Stimulated activated CD4-positive, alpha-beta T cell treated with anti-CD3 and anti-CD28 coated beads, Interleukin-15, amount 100 ng/mL, for 1 hour (primary cell): Measurements from ENCODE around the gene CLEC7A.

Source experiments
- DNase-seq, 2 donors: peaks; one replicate each; pipeline ENCODE4 v3.0.0-alpha.2; 2020; ENCODE audit warnings: low read depth in 1 of 2, low spot score in 1 of 2

The CLEC7A gene

GRCh38 chr12:10130042-10130441 lies at the start of gene CLEC7A:
CLEC7A (minus strand) TSS chr12:10130199; CDS start chr12:10130082, 117 bp downstream.
- DNase-seq, result no peak

- no peak for DNase-seq
Measured at GRCh38 chr12:10179776-10180181, 49.8 kb upstream of the CLEC7A start.

GRCh38 chr12:10178821-10179220 lies 48.8 kb upstream of the CLEC7A start, which contains the start of gene TMEM52B:
TMEM52B (plus strand) TSS chr12:10179032; CDS start chr12:10179575, 543 bp downstream.
- DNase-seq, result no peak

- DNase-seq, result no peak
Measured at GRCh38 chr12:10175846-10176636, 46.0 kb upstream of the CLEC7A start.

- no peak for DNase-seq
Measured at GRCh38 chr12:10174986-10175614, 45.1 kb upstream of the CLEC7A start.

- no peak for DNase-seq
Measured at GRCh38 chr12:10171973-10172728, 42.2 kb upstream of the CLEC7A start, which contains the start of gene OLR1. OLR1 (minus strand) TSS chr12:10172132; CDS start chr12:10172077, 55 bp downstream.

- no peak for DNase-seq
Measured at GRCh38 chr12:10170216-10170615, 40.2 kb upstream of the CLEC7A start.

- no peak for DNase-seq
Measured at GRCh38 chr12:10169104-10169503, 39.1 kb upstream of the CLEC7A start.

- DNase-seq, result no peak
Measured at GRCh38 chr12:10167599-10167998, 37.6 kb upstream of the CLEC7A start.

- DNase-seq, result no peak
Measured at GRCh38 chr12:10165421-10165820, 35.4 kb upstream of the CLEC7A start.

- DNase-seq, result no peak
Measured at GRCh38 chr12:10163084-10163483, 33.1 kb upstream of the CLEC7A start.

GRCh38 chr12:10160617-10161385 lies 30.8 kb upstream of the CLEC7A start:
- no peak for DNase-seq

GRCh38 chr12:10159280-10159679 lies 29.3 kb upstream of the CLEC7A start:
- DNase-seq, result no peak

- DNase-seq, result no peak
Measured at GRCh38 chr12:10158406-10158805, 28.4 kb upstream of the CLEC7A start.

GRCh38 chr12:10155966-10156365 lies 26.0 kb upstream of the CLEC7A start:
- DNase-seq, result no peak

- DNase-seq, result no peak
Measured at GRCh38 chr12:10154145-10154496, 24.1 kb upstream of the CLEC7A start.

- peak; percentile 25 to 30 for DNase-seq
Measured at GRCh38 chr12:10153271-10154144, 23.5 kb upstream of the CLEC7A start.

GRCh38 chr12:10151621-10152020 lies 21.6 kb upstream of the CLEC7A start:
- DNase-seq, result no peak

- DNase-seq, result no peak
Measured at GRCh38 chr12:10147714-10148403, 17.9 kb upstream of the CLEC7A start.
